Renal cortex interstitium (tissue), 11 donors: Measurements from ENCODE around the gene RACK1. TPM values are rescaled to one million over a fixed set of nuclear protein-coding genes. Genes with fewer than 3 reads are reported as not detected.

Source experiments
- DNase-seq, 11 donors: peaks; one replicate each; pipeline ENCODE4 v3.0.0-alpha.2; 2013; ENCODE audit warnings: low read depth in 9 of 11, low spot score in 4 of 11; ENCODE audit errors: extremely low read depth in 1 of 11
- polyA plus RNA-seq, 3 donors: library from polyadenylated mRNA; unstranded; fragments of 120-200 nt; gene quantifications; one replicate each; pipeline ENCODE4 v1.2.1, GENCODE V29; 2013; ENCODE audit not compliant: insufficient read length in 3 of 3

Gene RACK1
- polyA plus RNA-seq, 3 donors, result 2,562 to 2,860 (median 2,619) TPM

GRCh38 chr5:181192337-181193046, 51.2 kb downstream of the RACK1 start:
- no peak for DNase-seq

DNA sequence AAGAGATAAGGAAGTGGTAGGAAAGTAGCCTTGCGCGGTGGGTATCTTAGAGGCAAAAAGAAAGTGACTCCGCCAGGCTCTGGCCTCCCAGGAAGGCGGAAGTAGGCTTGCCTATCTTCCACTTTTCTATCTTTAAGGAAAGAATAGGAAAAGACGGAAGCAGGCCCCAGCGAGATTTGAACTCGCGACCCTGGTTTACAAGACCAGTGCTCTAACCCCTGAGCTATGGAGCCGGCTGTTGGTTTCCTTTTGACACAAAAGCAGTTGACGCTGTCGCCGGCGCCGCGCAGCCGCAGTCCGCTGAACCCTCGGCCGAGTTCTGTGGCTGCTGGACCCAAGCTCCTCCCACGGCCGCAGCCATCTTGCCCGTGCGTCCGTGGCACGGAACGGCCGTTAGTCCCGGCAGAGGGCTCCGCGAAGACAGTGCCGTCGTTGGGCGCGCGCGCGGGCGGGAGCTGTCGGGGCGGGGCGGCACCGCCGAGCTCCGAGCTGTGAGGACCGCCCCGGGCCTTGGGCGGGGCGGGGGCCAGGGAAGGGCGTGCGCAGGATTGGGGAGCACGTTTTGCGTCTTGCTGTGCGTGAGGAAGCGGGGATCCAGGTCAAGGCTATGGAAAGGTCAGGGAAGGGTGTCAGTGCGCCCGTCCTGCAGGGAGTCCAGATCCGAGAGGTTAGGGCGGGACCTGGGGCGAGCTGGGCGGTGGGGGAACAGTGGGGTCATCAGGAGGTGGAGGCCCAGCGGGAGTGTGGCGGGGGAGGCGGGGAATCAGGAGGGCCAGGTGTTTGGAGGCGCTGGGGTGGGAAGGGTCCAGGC, 52.0 kb downstream of the RACK1 start:
- DNase-seq, result peak; percentile 84 to 94 (median 91)

GRCh38 chr5:181190711-181191525, 52.8 kb downstream of the RACK1 start:
- DNase-seq, result peak in 2 of 11 donors; percentile 21 to 27

- DNase-seq, result no peak
Measured at GRCh38 chr5:181189962-181190710, 53.6 kb downstream of the RACK1 start.

DNA sequence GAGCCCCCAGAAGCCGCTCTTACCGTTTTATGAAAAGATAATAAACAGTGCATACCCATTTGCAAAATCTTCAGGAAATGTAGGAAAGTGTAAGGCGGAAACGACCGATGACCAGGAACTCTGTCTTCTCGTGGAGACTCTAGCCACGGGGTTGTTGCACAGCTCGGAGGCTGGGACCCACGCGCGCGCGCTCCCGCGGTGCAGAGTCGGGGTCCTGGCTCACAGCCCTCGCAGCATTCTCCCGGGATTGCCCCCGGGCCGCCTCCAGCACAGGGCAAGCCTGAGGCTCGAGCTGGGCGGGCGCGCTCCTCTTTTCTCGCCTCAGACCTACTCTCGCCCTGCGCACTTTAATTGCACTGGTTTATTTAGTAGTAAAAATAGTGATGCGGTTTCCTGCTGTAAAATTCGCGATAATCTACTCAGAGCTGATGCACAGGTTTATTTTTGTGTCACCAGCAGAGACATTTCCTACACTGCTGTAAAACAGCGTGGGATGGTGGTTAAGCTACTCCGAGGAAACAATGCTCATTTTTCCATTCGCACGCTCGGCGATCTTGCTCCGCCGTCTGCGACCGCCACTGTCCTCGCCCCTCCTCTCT, 54.2 kb downstream of the RACK1 start:
- DNase-seq, result peak in 1 of 11 donors; percentile 14

DNA sequence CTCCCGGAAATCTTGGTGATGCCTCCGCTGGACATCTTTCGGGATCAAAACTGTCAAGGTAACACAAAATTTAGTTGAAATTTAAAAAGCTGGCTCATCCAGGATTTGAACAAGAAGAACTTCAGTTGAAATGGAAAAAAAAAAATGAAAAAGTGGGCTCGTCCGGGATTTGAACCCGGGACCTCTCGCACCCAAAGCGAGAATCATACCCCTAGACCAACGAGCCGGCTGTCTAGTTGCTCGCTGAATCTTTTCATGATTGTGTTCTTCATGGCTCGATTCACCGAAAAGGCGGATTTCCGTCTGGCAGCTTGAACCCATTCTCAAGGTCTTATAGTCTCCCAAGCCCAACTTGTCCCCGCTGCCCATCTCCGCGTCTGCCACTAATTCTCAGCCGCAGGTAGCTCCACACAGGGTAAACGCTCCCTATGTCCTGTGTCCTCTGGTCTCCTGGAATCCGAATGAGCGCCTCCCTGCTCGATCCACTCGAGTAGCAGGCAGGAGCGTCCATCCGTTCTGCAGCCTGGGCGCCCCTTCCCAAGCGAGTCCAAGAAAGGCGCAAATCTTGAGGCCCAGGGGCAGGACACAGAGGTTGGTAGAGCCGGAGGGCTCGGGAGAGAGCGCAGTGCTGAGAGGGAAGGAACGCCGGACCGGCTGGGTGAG, 54.9 kb downstream of the RACK1 start:
- peak in 5 of 11 donors; percentile 71 to 82 (median 79) for DNase-seq

DNA sequence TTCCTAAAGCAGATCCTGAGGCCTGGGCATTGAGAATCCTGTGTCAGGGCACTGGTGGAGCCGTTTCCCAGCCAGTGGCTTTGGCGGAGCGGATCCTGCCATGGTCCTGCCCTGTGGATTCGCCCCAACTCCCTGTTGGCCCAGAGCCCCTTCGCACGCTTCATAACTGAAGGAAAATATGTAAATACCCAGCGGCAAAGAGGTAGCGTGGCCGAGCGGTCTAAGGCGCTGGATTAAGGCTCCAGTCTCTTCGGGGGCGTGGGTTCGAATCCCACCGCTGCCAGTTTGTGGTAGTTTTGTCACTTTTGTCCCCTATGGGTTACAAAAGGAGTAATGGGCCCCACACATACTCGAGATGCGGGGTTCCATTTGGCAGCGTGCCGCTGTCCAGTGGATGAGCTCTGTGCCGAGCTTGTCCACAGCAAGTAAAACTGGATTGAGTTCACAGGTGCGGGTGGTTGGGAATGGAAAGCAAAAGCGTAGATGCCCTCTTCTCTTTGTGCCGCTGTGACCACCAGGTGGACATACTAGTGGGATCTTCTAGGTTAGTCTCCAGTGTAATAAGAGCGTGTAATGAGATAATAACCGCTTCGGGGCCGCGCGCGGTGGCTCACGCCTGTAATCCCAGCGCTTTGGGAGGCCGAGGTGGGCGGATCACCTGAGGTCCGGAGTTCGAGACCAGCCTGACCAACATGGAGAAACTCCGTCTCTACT, 56.0 kb downstream of the RACK1 start:
- peak in 3 of 11 donors; percentile 62 to 70 (median 62) for DNase-seq

GRCh38 chr5:181186986-181187499, 56.7 kb downstream of the RACK1 start:
- DNase-seq, result no peak

Other genes starting within 250 kb of the RACK1 start
- gene BTNL9, start 203.6 kb downstream of the RACK1 start, polyA plus RNA-seq, result 10 to 100 TPM in 2 of 3 donors, 1 to 10 TPM in 1; 7.0 to 14.9 (median 11.5) TPM
- gene OR2V1, start 112.7 kb downstream of the RACK1 start, polyA plus RNA-seq, result under 1 TPM in 1 of 3 donors, not detected in 2; 0.06 TPM
- gene OR2V2, start 96.3 kb downstream of the RACK1 start, polyA plus RNA-seq, result under 1 TPM in 1 of 3 donors, not detected in 2; 0.03 TPM
- gene TRIM7, start 38.7 kb downstream of the RACK1 start, polyA plus RNA-seq, result under 1 TPM; 0.29 to 0.42 (median 0.33) TPM
- gene TRIM41, start 20.6 kb downstream of the RACK1 start, polyA plus RNA-seq, result 10 to 100 TPM; 31.3 to 38.6 (median 35.9) TPM
- 10 to 100 TPM; 25.5 to 48.5 (median 31.8) TPM for gene TRIM52, start 17.2 kb upstream of the RACK1 start, polyA plus RNA-seq
- gene OR4F3, start 123.4 kb upstream of the RACK1 start, polyA plus RNA-seq, result not detected